ENCODE data around the gene NT5DC1.

The NT5DC1 gene

GRCh38 chr6:116286773-116287358, 186.2 kb downstream of the NT5DC1 start:
- DNase-seq (ENCODE audit: low read depth in 1 of 2, low spot score in 1 of 2): no peak
- no peak overlapping the region for H3K27ac ChIP-seq (replicated peaks)
- no peaks in the 10 kb centered on the region for H3K27me3 ChIP-seq (ENCODE audit: insufficient read depth, poor library complexity, severe bottlenecking)
- TF ChIP-seq GABPA (IDR thresholded peaks at IDR 0.05; ENCODE audit: low read depth): no peak
- no peak for TF ChIP-seq SPI1 (IDR thresholded peaks at IDR 0.05; ENCODE audit: borderline replicate concordance, low read depth)
- no peak for TF ChIP-seq POLR2AphosphoS5 (IDR thresholded peaks at IDR 0.05; ENCODE audit: low read depth)
- TF ChIP-seq REST (IDR thresholded peaks at IDR 0.05; ENCODE audit: insufficient replicate concordance, low read depth): no peak
- TF ChIP-seq CTCF (IDR thresholded peaks at IDR 0.05; ENCODE audit: insufficient read depth, low read length): no peak
- no peak overlapping the region for H3K4me3 ChIP-seq (replicated peaks; ENCODE audit: insufficient read depth, low read length)

GRCh38 chr6:116287689-116288282, 187.1 kb downstream of the NT5DC1 start:
- H3K4me3 ChIP-seq (replicated peaks; ENCODE audit: insufficient read depth, low read length): no peak overlapping the region
- H3K27me3 ChIP-seq (ENCODE audit: insufficient read depth, poor library complexity, severe bottlenecking): no peaks in the 10 kb centered on the region
- DNase-seq (ENCODE audit: low read depth in 1 of 2, low spot score in 1 of 2): no peak
- TF ChIP-seq CTCF (IDR thresholded peaks at IDR 0.05; ENCODE audit: insufficient read depth, low read length) (peak; percentile 79), POLR2AphosphoS5 (IDR thresholded peaks at IDR 0.05; ENCODE audit: low read depth) (no peak), GABPA (IDR thresholded peaks at IDR 0.05; ENCODE audit: low read depth) (no peak)
- H3K27ac ChIP-seq (replicated peaks): no peak overlapping the region

- no peaks in the 10 kb centered on the region for H3K27me3 ChIP-seq (ENCODE audit: insufficient read depth, poor library complexity, severe bottlenecking)
- no peak overlapping the region for H3K27ac ChIP-seq (replicated peaks)
- DNase-seq (ENCODE audit: low read depth in 1 of 2, low spot score in 1 of 2): no peak
- no peak for TF ChIP-seq CTCF (IDR thresholded peaks at IDR 0.05; ENCODE audit: insufficient read depth, low read length)
- no peak for TF ChIP-seq REST (IDR thresholded peaks at IDR 0.05; ENCODE audit: insufficient replicate concordance, low read depth)
- TF ChIP-seq GABPA (IDR thresholded peaks at IDR 0.05; ENCODE audit: low read depth): no peak
- no peak for TF ChIP-seq POLR2AphosphoS5 (IDR thresholded peaks at IDR 0.05; ENCODE audit: low read depth)
- no peak for TF ChIP-seq SPI1 (IDR thresholded peaks at IDR 0.05; ENCODE audit: borderline replicate concordance, low read depth)
- no peak overlapping the region for H3K4me3 ChIP-seq (replicated peaks; ENCODE audit: insufficient read depth, low read length)
Measured at GRCh38 chr6:116289876-116290275, 189.2 kb downstream of the NT5DC1 start.

GRCh38 chr6:116290799-116291198, 190.1 kb downstream of the NT5DC1 start:
- Histone ChIP-seq H3K4me3 (replicated peaks; ENCODE audit: insufficient read depth, low read length) (no peak overlapping the region), H3K27me3 (ENCODE audit: insufficient read depth, poor library complexity, severe bottlenecking) (no peaks in the 10 kb centered on the region), H3K27ac (replicated peaks) (no peak overlapping the region)
- no peak for TF ChIP-seq CTCF (IDR thresholded peaks at IDR 0.05; ENCODE audit: insufficient read depth, low read length)
- no peak for TF ChIP-seq POLR2AphosphoS5 (IDR thresholded peaks at IDR 0.05; ENCODE audit: low read depth)
- no peak for TF ChIP-seq REST (IDR thresholded peaks at IDR 0.05; ENCODE audit: insufficient replicate concordance, low read depth)
- TF ChIP-seq GABPA (IDR thresholded peaks at IDR 0.05; ENCODE audit: low read depth): no peak
- no peak for TF ChIP-seq SPI1 (IDR thresholded peaks at IDR 0.05; ENCODE audit: borderline replicate concordance, low read depth)
- DNase-seq (ENCODE audit: low read depth in 1 of 2, low spot score in 1 of 2): no peak

Data from HL-60 (cell line).